ENCODE data around the gene PITPNM2. TPM values are rescaled to one million over a fixed set of nuclear protein-coding genes. Genes with fewer than 3 reads are reported as not detected.
A peak's percentile ranks its signal among the peaks of the same experiment; 100 is the strongest.

PITPNM2 gene
- total RNA-seq: 17.0 TPM
- long read RNA-seq, partial matches to known transcripts: 2 of 25 reads
- long read RNA-seq, other reads (novel, unspliced or antisense): 23 of 25 reads

- ATAC-seq (ENCODE audit: poor library complexity) (peak; percentile 91), DNase-seq (peak; percentile 78)
- intact Hi-C loops (cut with DNase I): loop anchor here (5.0 kb wide), 1 partner anchor 109 kb away; no protein-coding TSS in a partner anchor
Observed at GRCh38 chr12:123150744-123151456, at the start of gene PITPNM2. TSS of gene PITPNM2 (minus strand) at chr12:123151090. CDS start at chr12:123034590, 116,500 bp downstream.

- intact Hi-C loops (cut with DNase I): no loop called here
- no peak for ATAC-seq (ENCODE audit: poor library complexity)
- DNase-seq: no peak
Observed at GRCh38 chr12:123200414-123200813, 49.5 kb upstream of the PITPNM2 start.

DNA sequence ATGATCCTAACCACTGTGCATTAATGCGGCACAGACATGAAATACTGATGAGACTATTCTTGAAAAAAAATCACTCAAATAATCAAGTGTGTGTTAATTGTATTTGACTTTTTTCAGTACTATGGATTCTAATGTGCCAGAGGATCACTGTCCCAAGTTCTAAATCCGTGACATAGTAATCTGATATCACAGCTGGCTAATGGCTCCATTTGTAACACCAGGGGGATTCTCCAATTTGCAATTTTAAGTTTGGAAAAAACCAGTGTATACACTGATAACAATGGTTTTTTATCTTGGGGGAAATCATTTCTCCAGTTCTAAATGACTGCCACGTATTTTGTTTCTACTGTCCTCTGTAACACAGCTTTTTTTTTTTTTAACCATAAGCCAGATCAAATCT is 49.0 kb upstream of the PITPNM2 start:
- DNase-seq (no peak), ATAC-seq (ENCODE audit: poor library complexity) (no peak)
- intact Hi-C loops (cut with DNase I): no loop called here

DNA sequence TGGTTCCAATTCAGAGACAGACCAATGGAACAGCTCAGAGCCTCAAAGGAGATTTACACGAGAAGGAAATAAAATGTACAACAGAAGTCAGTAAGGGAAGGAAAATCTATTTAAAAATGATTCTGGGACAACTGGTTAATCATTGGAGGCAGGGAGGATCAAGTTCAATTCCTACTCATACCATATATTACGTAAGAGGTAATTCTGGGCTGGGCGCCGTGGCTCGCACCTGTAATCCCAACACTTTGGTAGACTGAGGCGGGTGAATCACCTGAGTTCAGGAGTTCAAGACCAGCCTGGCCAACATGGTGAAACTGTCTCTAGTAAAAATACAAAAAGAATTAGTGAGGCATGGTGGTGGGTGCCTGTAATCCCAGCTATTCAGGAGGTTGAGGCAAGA is 36.7 kb upstream of the PITPNM2 start:
- intact Hi-C loops (cut with DNase I): no loop called here
- no peak for ATAC-seq (ENCODE audit: poor library complexity)
- no peak for DNase-seq

GRCh38 chr12:123180171-123180570 is 29.3 kb upstream of the PITPNM2 start:
- intact Hi-C loops (cut with DNase I): no loop called here
- ATAC-seq (ENCODE audit: poor library complexity): no peak
- no peak for DNase-seq

- no peak for DNase-seq
- intact Hi-C loops (cut with DNase I): no loop called here
- ATAC-seq (ENCODE audit: poor library complexity): no peak
Observed at GRCh38 chr12:123171967-123172366, 21.1 kb upstream of the PITPNM2 start.

- no peak for ATAC-seq (ENCODE audit: poor library complexity)
- intact Hi-C loops (cut with DNase I): loop anchor here (10.0 kb wide), 1 partner anchor 57 kb away; no protein-coding TSS in a partner anchor
Observed at GRCh38 chr12:123167329-123167728, 16.4 kb upstream of the PITPNM2 start.

DNA sequence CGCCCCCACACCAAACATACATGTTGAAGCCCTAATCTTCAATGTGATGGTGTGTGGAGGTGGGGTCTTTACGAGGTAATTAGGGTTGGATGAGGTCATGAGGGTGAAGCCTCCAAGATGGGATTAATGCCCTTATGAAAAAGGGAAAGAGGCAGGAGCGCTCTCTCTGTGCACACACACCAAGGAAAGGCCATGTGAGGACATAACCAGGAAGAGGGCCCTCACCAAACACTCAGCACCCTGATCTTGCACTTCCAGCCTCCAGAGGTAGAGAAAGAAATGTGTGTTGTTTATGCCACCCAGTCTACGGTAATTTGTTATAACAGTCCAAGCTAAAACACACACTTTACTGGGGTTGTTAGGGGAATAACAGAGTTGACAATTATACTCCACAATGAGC is 14.6 kb upstream of the PITPNM2 start:
- intact Hi-C loops (cut with DNase I): loop anchor here (10.0 kb wide), 1 partner anchor 59 kb away; no protein-coding TSS in a partner anchor
- ATAC-seq (ENCODE audit: poor library complexity) (no peak), DNase-seq (no peak)

More at GRCh38 chr12:123167329-123167728, 16.4 kb upstream of the PITPNM2 start:
- no peak for DNase-seq

DNA sequence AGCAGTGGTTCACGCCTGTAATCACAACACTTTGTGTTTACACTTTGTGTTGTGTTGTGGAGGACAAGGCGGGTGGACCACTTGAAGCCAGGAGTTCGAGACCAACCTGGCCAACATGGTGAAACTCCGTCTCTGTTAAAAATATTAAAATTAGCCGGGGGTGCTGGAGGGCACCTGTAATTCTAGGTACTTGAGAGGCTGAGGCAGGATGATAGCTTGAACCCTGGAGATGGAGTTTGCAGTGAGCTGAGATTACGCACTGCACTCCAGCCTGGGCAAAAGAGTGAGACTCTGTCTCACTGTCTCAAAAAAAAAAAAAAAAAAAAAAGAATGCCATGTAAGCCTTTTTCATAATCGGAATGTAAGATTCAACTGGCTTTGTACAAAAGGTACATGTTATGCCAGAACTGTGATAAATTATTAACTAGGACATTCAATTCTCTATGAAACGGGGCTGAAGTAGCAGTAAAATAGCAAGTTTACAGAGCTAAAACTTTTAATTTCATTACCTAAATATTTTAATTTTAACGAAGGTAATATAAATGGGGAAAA is 13.9 kb upstream of the PITPNM2 start:
- no peak for DNase-seq
- intact Hi-C loops (cut with DNase I): loop anchor here (10.0 kb wide), 1 partner anchor 60 kb away; no protein-coding TSS in a partner anchor
- no peak for ATAC-seq (ENCODE audit: poor library complexity)

DNA sequence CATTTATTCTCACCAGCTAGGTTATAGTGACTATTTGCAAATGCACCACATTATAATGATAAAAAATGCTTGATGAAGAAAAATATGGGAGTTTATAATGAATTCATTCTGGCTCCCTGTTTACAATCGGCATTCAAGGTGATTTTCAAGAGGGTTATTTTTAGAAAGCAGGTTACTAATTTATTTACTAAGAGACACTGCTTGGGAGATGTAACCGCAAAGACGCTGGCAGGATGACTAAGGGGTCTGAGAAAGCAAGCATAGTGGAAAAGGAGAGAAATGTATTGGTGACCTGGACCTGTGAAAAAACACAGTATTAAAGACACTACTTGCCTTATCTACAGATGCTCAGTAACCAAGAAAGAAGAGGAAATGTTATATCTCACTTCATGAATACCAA is 13.3 kb upstream of the PITPNM2 start:
- intact Hi-C loops (cut with DNase I): loop anchor here (10.0 kb wide), 1 partner anchor 61 kb away; no protein-coding TSS in a partner anchor
- no peak for DNase-seq
- ATAC-seq (ENCODE audit: poor library complexity): no peak

DNA sequence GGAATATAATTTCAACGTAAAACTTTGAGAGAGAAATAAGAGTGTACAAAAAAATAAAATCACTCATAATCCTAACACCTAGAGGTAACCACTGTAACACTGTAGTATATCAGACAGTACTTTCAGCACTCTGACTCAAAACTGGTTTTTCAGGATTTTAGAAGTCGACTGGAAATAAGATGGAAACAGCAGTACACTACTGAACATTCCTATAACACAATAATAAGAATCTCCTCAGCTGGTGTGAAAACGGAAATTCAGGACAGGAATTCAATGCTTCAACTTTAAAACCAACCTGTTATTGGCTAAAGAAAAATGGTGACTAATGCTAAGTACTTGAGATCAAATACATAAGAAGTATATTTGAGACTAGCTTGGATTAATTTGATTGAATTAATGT is 12.3 kb upstream of the PITPNM2 start:
- intact Hi-C loops (cut with DNase I): loop anchor here (10.0 kb wide), 1 partner anchor 62 kb away; no protein-coding TSS in a partner anchor
- DNase-seq: no peak
- no peak for ATAC-seq (ENCODE audit: poor library complexity)

GRCh38 chr12:123160801-123161487 is 10.1 kb upstream of the PITPNM2 start:
- ATAC-seq (ENCODE audit: poor library complexity) (no peak), DNase-seq (no peak)
- intact Hi-C loops (cut with DNase I): loop anchor here (10.0 kb wide), 1 partner anchor 64 kb away; no protein-coding TSS in a partner anchor

DNA sequence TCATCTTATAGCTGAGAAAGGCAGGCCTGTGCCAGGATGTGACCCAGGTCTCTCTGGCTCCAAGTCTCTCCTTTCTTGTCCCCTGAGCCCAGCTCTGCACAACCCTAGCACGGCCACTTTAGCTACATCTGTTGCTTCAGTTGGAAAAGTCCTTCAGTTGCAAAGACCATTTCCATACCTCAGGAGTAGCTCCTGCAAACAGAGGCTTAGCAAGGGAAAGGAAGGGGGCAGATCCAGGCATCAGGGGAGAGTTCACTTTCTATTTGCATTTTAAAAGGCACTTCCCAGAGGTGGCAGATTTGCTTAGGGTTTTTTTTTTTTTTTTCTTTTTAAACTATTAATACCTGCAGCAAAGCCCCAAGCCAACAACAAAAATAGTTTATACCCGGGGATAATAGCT is 3.0 kb upstream of the PITPNM2 start:
- no peak for DNase-seq
- intact Hi-C loops (cut with DNase I): loop anchor here (5.0 kb wide), 1 partner anchor 112 kb away; no protein-coding TSS in a partner anchor
- no peak for ATAC-seq (ENCODE audit: poor library complexity)

- DNase-seq (no peak), ATAC-seq (ENCODE audit: poor library complexity) (no peak)
- intact Hi-C loops (cut with DNase I): loop anchor here (5.0 kb wide), 1 partner anchor 111 kb away; no protein-coding TSS in a partner anchor
Observed at GRCh38 chr12:123152833-123153232, 1.9 kb upstream of the PITPNM2 start.

GRCh38 chr12:123151457-123152454 is 866 bp upstream of the PITPNM2 start:
- peak; percentile 47 for ATAC-seq (ENCODE audit: poor library complexity)
- intact Hi-C loops (cut with DNase I): loop anchor here (5.0 kb wide), 1 partner anchor 109 kb away; no protein-coding TSS in a partner anchor
- DNase-seq: no peak

GRCh38 chr12:123150275-123150743 is 581 bp downstream of the PITPNM2 start:
- DNase-seq: peak; percentile 68
- ATAC-seq (ENCODE audit: poor library complexity): peak; percentile 53
- intact Hi-C loops (cut with DNase I): loop anchor here (5.0 kb wide), 1 partner anchor 108 kb away; no protein-coding TSS in a partner anchor

DNA sequence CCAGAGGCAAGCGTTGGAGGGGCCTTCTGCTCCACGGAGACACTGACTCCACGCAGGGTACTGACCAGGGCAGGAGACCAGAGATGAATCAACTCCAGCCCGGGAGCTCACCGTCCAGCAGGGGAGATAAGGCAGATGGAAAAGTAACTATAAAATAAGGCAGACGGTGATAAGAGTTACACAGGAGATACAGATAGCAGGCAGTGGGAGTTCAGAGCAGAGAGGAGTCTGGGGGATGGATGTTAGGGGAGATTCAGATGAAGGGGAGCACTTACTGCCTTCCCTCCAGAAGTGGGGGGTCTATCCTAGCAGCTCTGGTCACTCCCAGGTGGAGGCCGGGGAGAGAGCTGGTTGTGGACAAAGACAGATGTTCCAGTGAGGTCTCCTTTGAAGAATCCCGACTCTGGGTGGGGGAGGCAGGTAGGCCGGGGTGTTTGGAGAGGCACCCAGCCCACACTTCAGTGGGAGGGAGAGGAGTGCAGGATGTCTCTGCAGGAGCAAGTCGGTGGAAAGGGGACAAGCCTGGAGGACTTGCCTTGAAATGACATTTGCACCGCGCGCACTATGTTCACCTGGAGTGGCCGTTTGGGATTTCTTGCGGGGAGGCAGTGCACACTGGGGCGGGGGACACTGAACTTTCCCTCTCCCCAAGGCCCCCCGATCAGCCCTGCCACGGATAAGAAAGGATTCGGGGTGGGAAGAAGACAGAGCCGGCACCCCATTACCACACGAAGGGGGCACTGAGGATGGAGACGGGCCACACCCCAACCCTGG is 1.2 kb downstream of the PITPNM2 start:
- intact Hi-C loops (cut with DNase I): loop anchor here (5.0 to 10.0 kb wide), 3 partner anchors 92 to 175 kb away; partner anchors contain the start of gene OGFOD2
- ATAC-seq (ENCODE audit: poor library complexity) (peak; percentile 15), DNase-seq (no peak)
